ENCODE measurements around the gene CTDP1.

DNA sequence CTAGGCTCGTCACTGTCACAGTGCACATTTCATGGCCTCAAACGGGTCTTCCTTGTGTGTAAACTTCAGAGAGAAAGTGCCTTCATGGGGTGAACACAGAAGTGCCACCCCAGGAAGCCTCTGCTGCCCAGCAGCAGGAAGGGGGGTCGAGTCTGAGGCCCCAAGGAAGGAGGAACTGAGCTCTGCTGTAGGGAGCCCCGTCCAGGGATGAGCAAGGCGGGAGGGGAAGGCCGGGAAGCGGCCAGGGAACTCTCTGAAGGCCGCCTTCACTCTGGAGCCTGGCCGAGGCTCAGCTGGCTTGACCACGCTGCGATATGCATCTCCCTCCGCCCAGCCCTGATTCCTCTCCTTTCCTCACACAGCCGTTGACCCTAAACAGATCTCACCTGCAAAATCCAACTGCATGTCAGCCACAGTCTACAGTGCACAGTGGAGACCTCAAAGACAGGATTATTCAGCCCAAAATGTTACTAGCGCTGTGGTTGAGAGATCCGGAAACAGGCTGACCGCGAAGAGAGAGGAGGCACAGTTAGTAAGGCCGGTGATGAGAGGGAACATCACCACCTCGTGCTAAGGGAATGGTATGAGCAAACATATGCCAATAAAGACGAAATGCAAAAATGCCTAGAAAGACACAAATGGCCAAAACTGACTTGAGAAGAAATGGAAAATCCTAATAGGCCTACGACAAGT is 34.2 kb upstream of the CTDP1 start:
- TF ChIP-seq, protein P1, sequence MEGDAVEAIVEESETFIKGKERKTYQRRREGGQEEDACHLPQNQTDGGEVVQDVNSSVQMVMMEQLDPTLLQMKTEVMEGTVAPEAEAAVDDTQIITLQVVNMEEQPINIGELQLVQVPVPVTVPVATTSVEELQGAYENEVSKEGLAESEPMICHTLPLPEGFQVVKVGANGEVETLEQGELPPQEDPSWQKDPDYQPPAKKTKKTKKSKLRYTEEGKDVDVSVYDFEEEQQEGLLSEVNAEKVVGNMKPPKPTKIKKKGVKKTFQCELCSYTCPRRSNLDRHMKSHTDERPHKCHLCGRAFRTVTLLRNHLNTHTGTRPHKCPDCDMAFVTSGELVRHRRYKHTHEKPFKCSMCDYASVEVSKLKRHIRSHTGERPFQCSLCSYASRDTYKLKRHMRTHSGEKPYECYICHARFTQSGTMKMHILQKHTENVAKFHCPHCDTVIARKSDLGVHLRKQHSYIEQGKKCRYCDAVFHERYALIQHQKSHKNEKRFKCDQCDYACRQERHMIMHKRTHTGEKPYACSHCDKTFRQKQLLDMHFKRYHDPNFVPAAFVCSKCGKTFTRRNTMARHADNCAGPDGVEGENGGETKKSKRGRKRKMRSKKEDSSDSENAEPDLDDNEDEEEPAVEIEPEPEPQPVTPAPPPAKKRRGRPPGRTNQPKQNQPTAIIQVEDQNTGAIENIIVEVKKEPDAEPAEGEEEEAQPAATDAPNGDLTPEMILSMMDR (conservative IDR thresholded peaks at IDR 0.05; ENCODE audit: low read length) = no peak
- no peak for TF ChIP-seq EZH2phosphoT487 (IDR thresholded peaks at IDR 0.05; ENCODE audit: borderline replicate concordance, low read depth, low read length)
